ENCODE measurements around the gene CPN2. TPM values are rescaled to one million over a fixed set of nuclear protein-coding genes. Genes with fewer than 3 reads are reported as not detected.

Gene CPN2
- polyA plus RNA-seq, 6 donors from 2014 or later, result not detected

GRCh38 chr3:194387926-194388418 lies 36.8 kb upstream of the CPN2 start:
- no peaks in the 10 kb centered on the region for H3K4me1 Mint-ChIP-seq

GRCh38 chr3:194387276-194387675 lies 36.1 kb upstream of the CPN2 start:
- Mint-ChIP-seq H3K4me1 (no peaks in the 10 kb centered on the region), H3K4me3 (no peak overlapping the region), H3K27ac (no peak overlapping the region), H3K9me3 (peaks cover 5 to 23% (median 14%) of the 10 kb centered on the region in 7 donors), H3K36me3 (peaks cover 8 to 12% of the 10 kb centered on the region in 2 donors), H3K27me3 (peaks cover 13 to 62% (median 56%) of the 10 kb centered on the region in 3 donors)
- DNase-seq (no peak), ATAC-seq (ENCODE audit: low read depth in 2 of 2) (no peak)

More at GRCh38 chr3:194387926-194388418, 36.8 kb upstream of the CPN2 start:
- Mint-ChIP-seq H3K9me3 (peaks cover 5 to 23% (median 14%) of the 10 kb centered on the region in 7 donors), H3K27me3 (peaks cover 13 to 61% (median 49%) of the 10 kb centered on the region in 3 donors), H3K27ac (no peak overlapping the region), H3K4me3 (no peak overlapping the region), H3K36me3 (peaks cover 8 to 12% of the 10 kb centered on the region in 2 donors)
- no peak for ATAC-seq (ENCODE audit: low read depth in 2 of 2)
- no peak for DNase-seq

- no peak for DNase-seq
- no peaks in the 10 kb centered on the region for H3K4me1 Mint-ChIP-seq
- H3K4me3 Mint-ChIP-seq, result no peak overlapping the region
- H3K36me3 Mint-ChIP-seq, result peaks cover 8 to 12% of the 10 kb centered on the region in 2 donors
- ATAC-seq (ENCODE audit: low read depth in 2 of 2), result no peak
- H3K27ac Mint-ChIP-seq, result no peak overlapping the region
- H3K27me3 Mint-ChIP-seq, result peaks cover 13 to 60% (median 57%) of the 10 kb centered on the region in 3 donors
- peaks cover 5 to 23% (median 14%) of the 10 kb centered on the region in 7 donors for H3K9me3 Mint-ChIP-seq
Observed at GRCh38 chr3:194386648-194387047, 35.5 kb upstream of the CPN2 start.

DNA sequence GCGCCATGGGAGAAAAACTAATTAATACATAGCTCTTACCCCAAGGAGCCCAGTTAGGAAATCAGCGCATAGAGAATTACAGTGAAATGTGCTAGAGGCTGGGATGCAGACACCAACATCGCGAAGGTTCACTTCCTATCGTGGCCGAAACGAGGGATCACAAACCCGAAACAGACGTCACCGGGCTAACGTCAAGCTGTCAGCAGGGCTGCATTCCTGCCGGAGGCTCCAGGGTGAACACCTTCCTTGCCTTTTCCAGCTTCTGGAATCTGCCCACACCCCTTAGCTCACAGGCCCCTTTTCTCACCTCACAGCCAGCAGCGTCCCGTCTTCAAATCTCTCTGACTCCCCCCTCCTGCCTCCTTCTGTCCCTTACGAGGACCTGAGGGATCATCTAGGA lies 34.9 kb upstream of the CPN2 start:
- H3K9me3 Mint-ChIP-seq, result peaks cover 5 to 18% (median 10%) of the 10 kb centered on the region in 7 donors

GRCh38 chr3:194384569-194385001 lies 33.5 kb upstream of the CPN2 start:
- DNase-seq, result no peak

More for the DNA sequence above, 34.9 kb upstream of the CPN2 start:
- H3K27me3 Mint-ChIP-seq, result peaks cover 13 to 62% (median 57%) of the 10 kb centered on the region in 3 donors
- H3K36me3 Mint-ChIP-seq, result peaks cover 8 to 9% of the 10 kb centered on the region in 2 donors
- no peak overlapping the region for H3K4me3 Mint-ChIP-seq
- DNase-seq (no peak), ATAC-seq (ENCODE audit: low read depth in 2 of 2) (no peak)
- H3K27ac Mint-ChIP-seq, result no peak overlapping the region
- H3K4me1 Mint-ChIP-seq, result no peaks in the 10 kb centered on the region

DNA sequence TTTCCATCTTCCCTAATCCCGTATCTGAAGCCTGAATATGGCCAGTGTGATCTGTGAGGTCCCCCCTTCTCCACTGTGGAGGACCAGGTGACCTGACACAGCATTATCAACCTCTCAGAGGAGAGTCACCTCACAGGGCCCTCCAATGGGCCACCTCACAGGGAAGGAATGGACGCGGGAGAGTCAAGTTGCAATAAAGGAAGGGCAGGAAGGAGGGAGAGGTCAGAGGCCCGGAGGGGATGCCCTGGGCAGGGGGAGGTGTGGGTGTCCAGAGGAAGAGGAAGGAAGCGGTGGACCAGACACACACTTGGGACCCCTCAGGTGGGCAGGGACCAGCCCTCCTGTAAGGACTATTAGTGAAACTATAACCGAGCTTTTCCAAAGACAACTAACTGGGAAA lies 33.0 kb upstream of the CPN2 start:
- no peaks in the 10 kb centered on the region for H3K36me3 Mint-ChIP-seq
- peaks cover 15 to 54% (median 50%) of the 10 kb centered on the region in 3 donors for H3K27me3 Mint-ChIP-seq
- no peak overlapping the region for H3K4me3 Mint-ChIP-seq
- no peaks in the 10 kb centered on the region for H3K4me1 Mint-ChIP-seq
- ATAC-seq (ENCODE audit: low read depth in 2 of 2), result no peak
- no peaks in the 10 kb centered on the region for H3K9me3 Mint-ChIP-seq
- no peak for DNase-seq
- no peak overlapping the region for H3K27ac Mint-ChIP-seq

More at GRCh38 chr3:194384569-194385001, 33.5 kb upstream of the CPN2 start:
- H3K27ac Mint-ChIP-seq, result no peak overlapping the region
- peaks cover 0 to 4% (median 0%) of the 10 kb centered on the region in 7 donors for H3K9me3 Mint-ChIP-seq
- no peak for ATAC-seq (ENCODE audit: low read depth in 2 of 2)
- H3K36me3 Mint-ChIP-seq, result no peaks in the 10 kb centered on the region
- H3K27me3 Mint-ChIP-seq, result peaks cover 15 to 59% (median 54%) of the 10 kb centered on the region in 3 donors
- H3K4me1 Mint-ChIP-seq, result no peaks in the 10 kb centered on the region
- H3K4me3 Mint-ChIP-seq, result no peak overlapping the region

DNA sequence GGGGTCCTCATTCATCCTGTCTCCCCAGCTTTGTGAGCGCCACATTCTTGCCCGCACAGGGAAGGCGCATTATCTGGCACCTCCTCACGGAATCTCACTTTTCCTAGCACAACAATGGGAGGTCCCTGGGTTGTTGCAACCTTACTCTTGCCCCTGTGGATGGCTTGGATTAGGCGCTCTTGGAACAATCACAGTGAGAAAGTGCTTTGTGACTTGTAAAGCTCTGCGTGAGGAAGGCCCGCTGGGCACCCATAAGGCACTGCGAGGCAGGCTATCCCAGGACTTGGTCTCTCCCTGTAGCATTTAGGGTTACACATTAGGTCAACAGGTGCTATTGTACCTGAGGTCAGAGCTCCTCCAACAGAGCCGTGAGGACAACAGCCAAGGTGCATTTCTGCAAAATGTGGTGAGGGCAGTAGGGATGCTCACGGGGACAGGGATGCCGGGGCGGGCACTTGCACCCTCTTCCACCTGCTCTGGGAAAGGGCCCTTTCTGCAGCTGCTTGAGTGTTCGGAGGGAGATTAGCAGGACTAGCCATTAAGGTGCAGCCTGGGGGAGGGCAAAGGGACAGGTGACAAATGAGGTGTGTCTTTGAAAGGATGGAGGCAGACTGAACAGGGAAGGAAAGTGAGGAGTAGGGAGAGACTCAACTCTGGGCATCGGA lies 32.3 kb upstream of the CPN2 start:
- H3K27me3 Mint-ChIP-seq, result peaks cover 15 to 61% (median 58%) of the 10 kb centered on the region in 3 donors
- DNase-seq (no peak), ATAC-seq (ENCODE audit: low read depth in 2 of 2) (no peak)
- no peak overlapping the region for H3K4me3 Mint-ChIP-seq
- no peaks in the 10 kb centered on the region for H3K36me3 Mint-ChIP-seq
- peak overlapping the region in 1 of 6 donors; percentile 5 for H3K27ac Mint-ChIP-seq
- no peaks in the 10 kb centered on the region for H3K4me1 Mint-ChIP-seq
- H3K9me3 Mint-ChIP-seq, result peaks cover 0 to 2% (median 0%) of the 10 kb centered on the region in 7 donors

DNA sequence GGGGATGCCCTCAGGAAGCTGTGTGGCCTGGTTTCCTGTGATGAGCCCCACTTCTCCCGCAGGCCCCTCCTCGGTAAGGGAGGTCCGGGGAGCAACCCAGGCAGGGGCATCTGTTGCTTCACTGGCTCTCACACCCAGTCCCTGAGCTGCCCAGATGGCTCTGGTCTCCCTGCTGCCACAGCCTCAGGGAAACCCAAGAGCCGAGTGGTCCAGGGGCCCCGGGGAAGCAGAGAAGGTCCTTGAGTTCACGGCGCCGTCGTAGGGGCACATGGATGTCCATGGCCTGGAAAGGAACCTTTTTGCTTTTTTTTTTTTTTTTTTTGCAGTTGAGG lies 31.7 kb upstream of the CPN2 start:
- Mint-ChIP-seq H3K27me3 (peaks cover 15 to 63% (median 60%) of the 10 kb centered on the region in 3 donors), H3K4me1 (no peaks in the 10 kb centered on the region), H3K9me3 (peaks cover 0 to 2% (median 0%) of the 10 kb centered on the region in 7 donors), H3K4me3 (no peak overlapping the region), H3K36me3 (no peaks in the 10 kb centered on the region), H3K27ac (no peak overlapping the region)
- ATAC-seq (ENCODE audit: low read depth in 2 of 2) (no peak), DNase-seq (no peak)

DNA sequence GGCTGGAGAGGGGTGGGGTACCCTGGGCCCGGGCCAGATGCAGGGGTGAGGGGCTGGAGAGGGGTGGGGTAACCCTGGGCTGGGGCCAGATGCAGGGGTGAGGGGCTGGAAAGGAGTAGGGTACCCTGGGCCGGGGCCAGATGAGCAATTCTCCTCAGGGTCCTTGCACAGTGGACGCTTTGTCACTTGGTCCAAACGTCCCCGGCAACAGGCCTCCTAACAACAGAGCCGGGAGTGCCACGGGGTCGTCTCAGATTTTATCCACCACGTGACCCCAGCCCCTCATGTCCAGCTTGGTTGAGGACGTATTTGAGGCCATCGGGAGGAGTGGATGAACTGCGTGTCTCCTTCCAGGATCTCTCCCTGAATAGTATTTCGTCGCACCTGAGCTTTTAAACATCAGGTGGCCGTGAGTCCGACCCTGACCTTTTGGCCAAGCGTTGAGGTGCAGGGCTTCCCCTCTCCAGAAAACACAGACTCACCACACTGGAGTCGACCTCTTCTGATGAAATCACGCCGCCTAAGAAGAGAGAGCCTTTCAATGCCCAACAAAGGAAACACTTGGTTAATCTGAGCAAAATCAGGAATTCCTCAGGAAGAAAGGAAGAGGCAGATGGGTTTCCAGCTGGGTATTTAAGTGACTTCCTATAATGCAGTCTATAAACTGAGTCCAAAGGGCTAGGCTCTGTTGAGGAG lies 31.2 kb upstream of the CPN2 start:
- peaks cover 0 to 2% (median 0%) of the 10 kb centered on the region in 7 donors for H3K9me3 Mint-ChIP-seq
- no peaks in the 10 kb centered on the region for H3K4me1 Mint-ChIP-seq
- H3K27ac Mint-ChIP-seq, result no peak overlapping the region
- no peaks in the 10 kb centered on the region for H3K36me3 Mint-ChIP-seq
- DNase-seq (no peak), ATAC-seq (ENCODE audit: low read depth in 2 of 2) (no peak)
- no peak overlapping the region for H3K4me3 Mint-ChIP-seq
- H3K27me3 Mint-ChIP-seq, result peaks cover 15 to 59% (median 55%) of the 10 kb centered on the region in 3 donors

DNA sequence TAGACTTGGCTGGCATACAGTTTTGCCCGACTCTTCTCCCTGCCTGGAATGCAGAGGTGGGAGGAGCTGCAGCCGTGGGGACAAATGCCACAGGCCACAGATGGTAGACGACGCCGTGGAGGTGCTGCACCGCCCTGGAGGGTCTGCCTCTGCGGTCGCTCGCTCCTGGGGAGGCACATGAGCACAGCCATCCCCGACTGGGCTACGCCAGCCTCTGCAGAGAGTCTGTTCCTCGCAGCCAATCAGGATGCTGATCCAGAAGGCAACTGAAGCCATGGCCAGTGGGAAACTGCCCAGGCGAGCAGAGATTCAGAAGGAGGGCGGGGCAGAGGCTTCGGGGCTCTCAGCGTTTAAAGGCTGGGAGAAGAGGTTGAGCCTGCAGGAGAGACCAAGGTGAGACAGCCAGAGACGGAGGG lies 30.3 kb upstream of the CPN2 start:
- Mint-ChIP-seq H3K9me3 (peaks cover 0 to 2% (median 0%) of the 10 kb centered on the region in 7 donors), H3K27ac (no peak overlapping the region), H3K36me3 (no peaks in the 10 kb centered on the region), H3K4me1 (no peaks in the 10 kb centered on the region), H3K4me3 (no peak overlapping the region), H3K27me3 (peaks cover 15 to 59% (median 56%) of the 10 kb centered on the region in 3 donors)
- no peak for ATAC-seq (ENCODE audit: low read depth in 2 of 2)
- no peak for DNase-seq

- DNase-seq, result no peak
Observed at GRCh38 chr3:194380326-194380725, 29.2 kb upstream of the CPN2 start.

DNA sequence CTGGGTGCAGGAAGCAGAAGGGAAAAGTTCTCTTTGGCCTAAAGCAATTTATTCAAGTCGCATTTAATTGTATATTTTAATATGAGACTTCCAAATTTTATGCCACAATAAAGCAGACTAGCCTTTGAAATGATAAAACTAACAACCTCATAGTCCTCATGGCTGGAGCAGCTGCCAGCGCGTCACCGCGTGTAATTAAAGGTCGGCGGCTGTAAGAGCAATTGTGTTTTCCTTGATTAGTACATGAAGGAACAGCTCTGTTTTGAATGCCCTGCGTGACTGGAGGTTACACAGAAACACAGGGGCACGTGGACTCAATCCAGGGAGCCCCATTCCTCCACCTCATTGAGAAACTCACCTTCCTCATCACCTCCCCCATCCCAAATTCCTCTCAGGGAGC lies 28.5 kb upstream of the CPN2 start:
- ATAC-seq (ENCODE audit: low read depth in 2 of 2) (no peak), DNase-seq (no peak)
- Mint-ChIP-seq H3K9me3 (peaks cover 0 to 2% (median 0%) of the 10 kb centered on the region in 7 donors), H3K27me3 (peaks cover 24 to 70% (median 62%) of the 10 kb centered on the region in 3 donors), H3K4me1 (no peaks in the 10 kb centered on the region), H3K36me3 (no peaks in the 10 kb centered on the region), H3K4me3 (no peak overlapping the region), H3K27ac (peak overlapping the region in 1 of 6 donors; percentile 10)

More at GRCh38 chr3:194380326-194380725, 29.2 kb upstream of the CPN2 start:
- H3K4me1 Mint-ChIP-seq, result no peaks in the 10 kb centered on the region
- H3K9me3 Mint-ChIP-seq, result peaks cover 0 to 2% (median 0%) of the 10 kb centered on the region in 7 donors
- H3K27me3 Mint-ChIP-seq, result peaks cover 19 to 65% (median 62%) of the 10 kb centered on the region in 3 donors
- no peak overlapping the region for H3K27ac Mint-ChIP-seq
- no peak for ATAC-seq (ENCODE audit: low read depth in 2 of 2)
- H3K36me3 Mint-ChIP-seq, result no peaks in the 10 kb centered on the region
- no peak overlapping the region for H3K4me3 Mint-ChIP-seq

- Mint-ChIP-seq H3K27ac (no peak overlapping the region), H3K27me3 (peaks cover 27 to 69% (median 59%) of the 10 kb centered on the region in 3 donors), H3K9me3 (peaks cover 0 to 2% (median 0%) of the 10 kb centered on the region in 7 donors), H3K4me3 (no peak overlapping the region), H3K4me1 (no peaks in the 10 kb centered on the region), H3K36me3 (no peaks in the 10 kb centered on the region)
- DNase-seq, result no peak
- ATAC-seq (ENCODE audit: low read depth in 2 of 2), result no peak
Observed at GRCh38 chr3:194379231-194379630, 28.1 kb upstream of the CPN2 start.
